ENCODE results near the gene MAP7D2.
A peak's percentile ranks its signal among the peaks of the same experiment; 100 is the strongest.

Gene MAP7D2

DNA sequence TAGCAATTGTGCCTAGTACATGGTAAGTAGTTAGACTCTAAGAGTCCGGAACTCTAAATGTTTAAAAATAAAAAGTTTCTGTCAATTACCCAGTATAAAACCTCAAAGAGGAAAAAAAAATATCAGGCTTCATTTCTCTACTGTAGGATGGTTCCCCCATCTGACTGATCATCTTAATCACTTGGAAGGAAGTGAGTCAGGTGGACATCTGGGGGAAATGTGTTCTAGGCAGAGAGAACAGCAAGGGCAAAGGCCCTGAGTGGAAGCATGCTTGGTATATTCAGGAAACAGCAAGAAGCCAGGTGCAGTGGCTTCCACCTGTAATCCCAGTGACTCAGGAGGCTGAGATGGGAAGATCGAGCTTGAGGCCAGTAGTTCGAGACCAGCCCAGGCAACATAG, 27.8 kb upstream of the MAP7D2 start:
- Mint-ChIP-seq H3K4me1 (peaks cover 11% of the 10 kb centered on the region), H3K27ac (no peak overlapping the region), H3K9me3 (peaks cover 7% of the 10 kb centered on the region), H3K36me3 (ENCODE audit: low read depth) (peaks cover 12% of the 10 kb centered on the region), H3K4me3 (no peak overlapping the region), H3K27me3 (ENCODE audit: low read depth) (no peaks in the 10 kb centered on the region)
- no peak for TF ChIP-seq CTCF (IDR thresholded peaks at IDR 0.05; ENCODE audit: unreplicated experiment in 3 of 3)

DNA sequence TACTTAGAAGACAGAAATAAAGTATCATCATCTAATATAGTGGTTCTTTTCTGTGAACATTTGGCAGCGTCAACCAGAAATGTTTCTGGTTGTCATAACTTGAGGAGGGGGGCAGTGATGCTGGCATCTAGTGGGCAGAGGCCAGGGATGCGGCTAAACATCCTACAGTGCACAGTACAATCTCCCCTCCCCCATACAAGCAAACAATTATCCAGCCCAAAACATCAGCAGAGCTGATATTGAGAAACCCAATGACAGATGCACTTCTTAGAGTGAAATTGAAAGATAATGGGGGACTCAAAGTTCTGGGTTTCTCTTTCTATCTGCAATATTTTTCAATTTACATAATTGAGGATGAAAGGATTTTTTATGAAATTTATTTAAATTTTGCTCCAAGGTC, 26.9 kb upstream of the MAP7D2 start:
- H3K27me3 Mint-ChIP-seq (ENCODE audit: low read depth), result no peaks in the 10 kb centered on the region

GRCh38 chrX:20143111-20143510, 26.4 kb upstream of the MAP7D2 start:
- Mint-ChIP-seq H3K36me3 (ENCODE audit: low read depth) (peaks cover 14% of the 10 kb centered on the region), H3K27me3 (ENCODE audit: low read depth) (no peaks in the 10 kb centered on the region), H3K27ac (peak overlapping the region in 2 of 3 experiments; percentile 7 to 47), H3K4me1 (peaks cover 16% of the 10 kb centered on the region), H3K4me3 (peak overlapping the region; percentile 61 to 78 (median 71)), H3K9me3 (peaks cover 7% of the 10 kb centered on the region)
- no peak for TF ChIP-seq CTCF (IDR thresholded peaks at IDR 0.05; ENCODE audit: unreplicated experiment in 3 of 3)

More for the DNA sequence above, 26.9 kb upstream of the MAP7D2 start:
- Mint-ChIP-seq H3K9me3 (peaks cover 7% of the 10 kb centered on the region), H3K36me3 (ENCODE audit: low read depth) (peaks cover 13% of the 10 kb centered on the region), H3K4me3 (peak overlapping the region in 2 of 3 experiments; percentile 14 to 71), H3K27ac (no peak overlapping the region), H3K4me1 (peaks cover 16% of the 10 kb centered on the region)
- TF ChIP-seq CTCF (IDR thresholded peaks at IDR 0.05; ENCODE audit: unreplicated experiment in 3 of 3), result no peak

GRCh38 chrX:20141281-20142220, 24.8 kb upstream of the MAP7D2 start, which contains the start of gene EIF1AX:
Gene EIF1AX (minus strand): TSS chrX:20141838. CDS start chrX:20141640, 198 bp downstream.
- TF ChIP-seq CTCF (IDR thresholded peaks at IDR 0.05; ENCODE audit: unreplicated experiment in 3 of 3), result no peak
- peak within 1 kb of the TSS; percentile 60 to 93 (median 78) for H3K27ac Mint-ChIP-seq
- no peaks in the 10 kb centered on the region for H3K27me3 Mint-ChIP-seq (ENCODE audit: low read depth)

GRCh38 chrX:20140420-20140819, 23.7 kb upstream of the MAP7D2 start:
- peak overlapping the region in 2 of 3 experiments; percentile 65 to 93 for H3K27ac Mint-ChIP-seq
- H3K4me1 Mint-ChIP-seq, result peaks cover 16% of the 10 kb centered on the region
- no peaks in the 10 kb centered on the region for H3K9me3 Mint-ChIP-seq
- no peak for TF ChIP-seq CTCF (IDR thresholded peaks at IDR 0.05; ENCODE audit: unreplicated experiment in 3 of 3)
- peak overlapping the region; percentile 90 to 93 (median 92) for H3K4me3 Mint-ChIP-seq
- H3K36me3 Mint-ChIP-seq (ENCODE audit: low read depth), result peaks cover 36% of the 10 kb centered on the region
- H3K27me3 Mint-ChIP-seq (ENCODE audit: low read depth), result no peaks in the 10 kb centered on the region

More at GRCh38 chrX:20141281-20142220, 24.8 kb upstream of the MAP7D2 start, which contains the start of gene EIF1AX:
- Mint-ChIP-seq H3K9me3 (no peaks in the 10 kb centered on the region), H3K36me3 (ENCODE audit: low read depth) (peaks cover 24% of the 10 kb centered on the region), H3K4me3 (peak within 1 kb of the TSS; percentile 90 to 93 (median 92)), H3K4me1 (peaks cover 16% of the 10 kb centered on the region)
